ENCODE data around the gene MCC. TPM values are rescaled to one million over a fixed set of nuclear protein-coding genes. Genes with fewer than 3 reads are reported as not detected.

MCC gene
- total RNA-seq, 1 donor from 2014 or later = 14.0 TPM

GRCh38 chr5:113054899-113055298 is 433.4 kb downstream of the MCC start:
- Mint-ChIP-seq H3K9me3 (ENCODE audit: unreplicated experiment) (no peaks in the 10 kb centered on the region), H3K4me3 (ENCODE audit: unreplicated experiment) (no peak overlapping the region), H3K27ac (ENCODE audit: unreplicated experiment) (no peak overlapping the region), H3K36me3 (ENCODE audit: unreplicated experiment) (peaks cover 3% of the 10 kb centered on the region), H3K4me1 (ENCODE audit: unreplicated experiment) (peaks cover 12% of the 10 kb centered on the region), H3K27me3 (ENCODE audit: unreplicated experiment) (no peaks in the 10 kb centered on the region)
- DNase-seq (ENCODE audit: extremely low spot score, unreplicated experiment) = no peak
- TF ChIP-seq CTCF (IDR thresholded peaks at IDR 0.05) = no peak

DNA sequence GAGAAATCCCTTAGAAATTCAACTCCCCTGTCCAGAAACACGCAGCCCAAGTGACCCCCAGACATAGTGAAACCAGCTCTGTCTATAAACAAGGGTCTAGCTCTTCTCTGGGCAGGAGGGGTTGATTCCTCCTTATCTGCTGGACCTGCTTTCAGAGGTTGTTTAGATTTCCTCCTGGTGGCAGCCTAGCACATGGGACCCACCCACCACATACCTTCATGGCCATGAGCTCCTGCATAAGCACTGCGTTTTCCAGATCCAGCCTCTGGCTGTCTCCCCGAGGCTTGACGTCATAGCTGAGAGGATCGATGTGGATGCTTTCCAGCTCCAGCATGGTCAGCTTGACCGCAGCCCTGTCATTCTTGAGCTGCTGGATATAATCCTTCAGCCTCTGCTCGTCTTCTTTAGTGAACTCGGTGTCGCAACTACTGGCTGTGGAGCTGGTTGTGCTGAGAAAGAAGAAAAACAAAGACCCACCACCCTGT is 434.7 kb downstream of the MCC start:
- no peaks in the 10 kb centered on the region for H3K27me3 Mint-ChIP-seq (ENCODE audit: unreplicated experiment)
- peaks cover 3% of the 10 kb centered on the region for H3K36me3 Mint-ChIP-seq (ENCODE audit: unreplicated experiment)
- no peak overlapping the region for H3K4me3 Mint-ChIP-seq (ENCODE audit: unreplicated experiment)
- no peak for TF ChIP-seq CTCF (IDR thresholded peaks at IDR 0.05)
- H3K4me1 Mint-ChIP-seq (ENCODE audit: unreplicated experiment) = peaks cover 12% of the 10 kb centered on the region
- DNase-seq (ENCODE audit: extremely low spot score, unreplicated experiment) = no peak
- H3K27ac Mint-ChIP-seq (ENCODE audit: unreplicated experiment) = no peak overlapping the region
- no peaks in the 10 kb centered on the region for H3K9me3 Mint-ChIP-seq (ENCODE audit: unreplicated experiment)

DNA sequence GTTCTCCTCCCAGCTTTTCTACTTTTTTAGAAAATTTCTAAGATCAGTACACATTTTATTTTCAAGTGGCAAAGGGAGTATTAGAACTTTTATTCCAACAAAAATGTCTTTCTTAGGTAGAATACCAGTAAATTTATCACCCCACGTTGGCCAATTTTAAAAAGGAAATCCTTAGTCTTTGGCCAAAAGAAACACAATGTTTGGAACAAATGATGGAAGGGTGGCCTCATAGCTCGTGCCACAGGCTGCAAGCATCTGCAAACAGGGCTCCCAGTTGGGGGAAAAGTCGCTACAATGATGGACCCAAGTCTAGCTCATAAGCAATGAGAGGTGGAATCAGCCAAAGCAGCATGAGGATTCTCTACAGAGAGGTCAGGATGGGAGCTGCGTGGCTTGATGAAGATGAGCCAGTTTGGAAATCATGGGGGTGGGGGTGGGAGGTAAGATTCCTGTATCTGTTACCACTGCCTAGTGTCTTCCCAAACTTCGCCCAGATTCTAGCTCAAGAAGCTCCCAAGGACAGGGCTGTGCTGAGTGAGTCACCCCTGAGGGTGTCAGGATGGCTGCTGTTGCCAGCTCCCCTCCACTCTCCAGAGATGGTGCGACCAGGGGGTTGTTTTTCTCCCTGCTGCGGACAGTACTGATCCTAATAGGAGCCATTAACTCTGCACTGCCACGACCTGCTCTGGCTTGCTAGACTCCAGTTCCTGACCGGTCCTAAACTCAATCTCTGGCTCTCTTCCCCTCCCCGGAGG is 436.0 kb downstream of the MCC start:
- peaks cover 3% of the 10 kb centered on the region for H3K36me3 Mint-ChIP-seq (ENCODE audit: unreplicated experiment)
- no peak overlapping the region for H3K27ac Mint-ChIP-seq (ENCODE audit: unreplicated experiment)
- no peaks in the 10 kb centered on the region for H3K9me3 Mint-ChIP-seq (ENCODE audit: unreplicated experiment)
- H3K4me1 Mint-ChIP-seq (ENCODE audit: unreplicated experiment) = peaks cover 12% of the 10 kb centered on the region
- no peak for DNase-seq (ENCODE audit: extremely low spot score, unreplicated experiment)
- no peak overlapping the region for H3K4me3 Mint-ChIP-seq (ENCODE audit: unreplicated experiment)
- TF ChIP-seq CTCF (IDR thresholded peaks at IDR 0.05) = no peak
- H3K27me3 Mint-ChIP-seq (ENCODE audit: unreplicated experiment) = no peaks in the 10 kb centered on the region

DNA sequence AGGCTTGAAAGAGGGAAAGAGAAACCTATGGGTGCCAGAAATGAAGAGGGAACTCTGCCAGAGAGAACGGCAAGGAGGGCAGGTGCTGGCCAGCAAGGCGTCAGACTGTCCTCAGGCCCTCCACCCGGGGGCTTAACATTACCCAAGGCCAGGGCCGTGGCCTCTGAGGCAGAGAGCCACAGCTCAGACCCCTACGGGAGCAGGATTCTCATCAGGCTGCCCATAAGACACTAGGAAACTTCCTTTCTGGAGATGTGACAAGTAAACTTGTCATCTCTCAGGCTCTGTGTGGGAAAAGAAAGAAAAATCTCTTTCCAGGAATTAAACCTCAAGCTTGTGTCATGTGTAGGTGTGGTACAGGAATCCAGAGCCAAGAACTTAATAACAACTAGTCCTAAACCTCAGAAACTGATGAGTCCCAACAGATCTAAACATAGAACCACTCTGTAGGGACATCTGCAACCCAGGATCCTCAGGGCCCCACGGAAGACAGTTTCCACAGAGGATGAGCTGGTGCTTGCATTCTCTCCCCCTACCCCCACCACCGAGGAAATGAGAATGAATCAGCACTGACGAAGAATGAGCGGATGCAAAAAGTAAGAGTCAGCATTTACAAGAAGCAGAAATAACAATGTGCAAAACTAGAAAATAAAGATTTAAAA is 437.4 kb downstream of the MCC start:
- no peak overlapping the region for H3K4me3 Mint-ChIP-seq (ENCODE audit: unreplicated experiment)

More for the DNA sequence above, 437.4 kb downstream of the MCC start:
- TF ChIP-seq CTCF (IDR thresholded peaks at IDR 0.05) = no peak
- Mint-ChIP-seq H3K36me3 (ENCODE audit: unreplicated experiment) (peaks cover 8% of the 10 kb centered on the region), H3K4me1 (ENCODE audit: unreplicated experiment) (peaks cover 15% of the 10 kb centered on the region), H3K27ac (ENCODE audit: unreplicated experiment) (peak overlapping the region; percentile 49), H3K9me3 (ENCODE audit: unreplicated experiment) (no peaks in the 10 kb centered on the region), H3K27me3 (ENCODE audit: unreplicated experiment) (no peaks in the 10 kb centered on the region)
- no peak for DNase-seq (ENCODE audit: extremely low spot score, unreplicated experiment)

Data from osteocyte (in vitro differentiated cells).